Activated T-cell treated with anti-CD3 and anti-CD28 coated beads, Interleukin-2, amount 50 U/mL, for 72 hours (primary cell): ENCODE data around the gene SIGLEC10. TPM values are rescaled to one million over a fixed set of nuclear protein-coding genes. Genes with fewer than 3 reads are reported as not detected.

Source experiments
- ATAC-seq, 2 donors: fragments of 150-1000 bp; cut with Tn5 transposase; replicated peaks in 1 of 2; 2 replicates each; pipeline ENCODE4 v1.10.0; 2021; ENCODE audit warnings: moderate library complexity in 2 of 2, mild to moderate bottlenecking in 1 of 2
- DNase-seq, 2 donors: peaks; one replicate each; pipeline ENCODE4 v3.0.0; 2021 to 2022; ENCODE audit warnings: mixed read lengths in 1 of 2
- H3K27ac Mint-ChIP-seq: one replicate; pipeline ENCODE4 v1.8.0; 2022; ENCODE audit warnings: mild to moderate bottlenecking, moderate library complexity, mixed read lengths
- H3K27me3 Mint-ChIP-seq: one replicate; pipeline ENCODE4 v1.8.0; 2022; ENCODE audit warnings: low read depth, mixed read lengths
- H3K36me3 Mint-ChIP-seq, 2 donors: one replicate each; pipeline ENCODE4 v1.8.0; 2022; ENCODE audit warnings: mixed read lengths in 2 of 2, mild to moderate bottlenecking in 1 of 2; ENCODE audit not compliant: insufficient read depth in 2 of 2
- H3K4me1 Mint-ChIP-seq: one replicate; pipeline ENCODE4 v1.8.0; 2022; ENCODE audit warnings: low read depth, mixed read lengths
- H3K4me3 Mint-ChIP-seq, 2 donors: one replicate each; pipeline ENCODE4 v1.8.0; 2022; ENCODE audit warnings: mild to moderate bottlenecking in 2 of 2, mixed read lengths in 2 of 2, moderate library complexity in 2 of 2
- H3K9me3 Mint-ChIP-seq, 2 donors: one replicate each; pipeline ENCODE4 v1.8.0; 2022; ENCODE audit warnings: mixed read lengths in 2 of 2
- total RNA-seq, 2 donors: library from RNA; stranded (reverse); gene quantifications; one replicate each; pipeline ENCODE4 v1.2.3, GENCODE V29; 2022

The SIGLEC10 gene
- total RNA-seq, 2 donors from 2014 or later: 0.38 to 1.4 TPM

GRCh38 chr19:51365211-51365964 is 52.1 kb downstream of the SIGLEC10 start:
- ATAC-seq: no peak
- H3K27me3 Mint-ChIP-seq: no peaks in the 10 kb centered on the region
- H3K27ac Mint-ChIP-seq: peak overlapping the region; percentile 98
- peaks cover 5 to 9% of the 10 kb centered on the region in 2 donors for H3K36me3 Mint-ChIP-seq
- H3K9me3 Mint-ChIP-seq: no peaks in the 10 kb centered on the region
- peaks cover 68% of the 10 kb centered on the region for H3K4me1 Mint-ChIP-seq
- H3K4me3 Mint-ChIP-seq: peak overlapping the region; percentile 99
- no peak for DNase-seq

GRCh38 chr19:51364200-51365106 is 53.0 kb downstream of the SIGLEC10 start:
- peak overlapping the region; percentile 76 for H3K27ac Mint-ChIP-seq
- H3K4me1 Mint-ChIP-seq: peaks cover 70% of the 10 kb centered on the region
- H3K9me3 Mint-ChIP-seq: no peaks in the 10 kb centered on the region
- H3K4me3 Mint-ChIP-seq: peak overlapping the region; percentile 72 to 73
- no peaks in the 10 kb centered on the region for H3K27me3 Mint-ChIP-seq
- no peak for DNase-seq
- no peak for ATAC-seq
- peaks cover 2 to 7% of the 10 kb centered on the region in 2 donors for H3K36me3 Mint-ChIP-seq

- peaks cover 4 to 6% of the 10 kb centered on the region in 2 donors for H3K36me3 Mint-ChIP-seq
- H3K9me3 Mint-ChIP-seq: no peaks in the 10 kb centered on the region
- H3K4me1 Mint-ChIP-seq: peaks cover 75% of the 10 kb centered on the region
- no peak overlapping the region for H3K4me3 Mint-ChIP-seq
- ATAC-seq (no peak), DNase-seq (no peak)
- no peak overlapping the region for H3K27ac Mint-ChIP-seq
- H3K27me3 Mint-ChIP-seq: no peaks in the 10 kb centered on the region
These were observed 56.2 kb downstream of the SIGLEC10 start for GRCh38 chr19:51361239-51361638.

Other genes with a start within 250 kb of the SIGLEC10 start
- gene CD33, start 192.6 kb downstream of the SIGLEC10 start, total RNA-seq: 1 to 10 TPM; 1.7 to 2.6 TPM
- not detected for gene SIGLECL1, start 166.6 kb downstream of the SIGLEC10 start, total RNA-seq
- 1 to 10 TPM in 1 of 2 donors, under 1 TPM in 1; 0.67 to 1.1 TPM for gene IGLON5, start 106.0 kb downstream of the SIGLEC10 start, total RNA-seq
- gene VSIG10L, start 75.5 kb downstream of the SIGLEC10 start, total RNA-seq: 1 to 10 TPM; 6.4 to 7.6 TPM
- gene ETFB, start 51.3 kb downstream of the SIGLEC10 start, total RNA-seq: 100 to 1,000 TPM; 156 to 160 TPM
- 10 to 100 TPM; 14.0 to 14.9 TPM for gene CLDND2, start 48.6 kb downstream of the SIGLEC10 start, total RNA-seq
- gene NKG7, start 45.0 kb downstream of the SIGLEC10 start, total RNA-seq: 100 to 1,000 TPM; 190 to 261 TPM
- 1 to 10 TPM; 1.0 to 2.0 TPM for gene LIM2, start 29.7 kb downstream of the SIGLEC10 start, total RNA-seq
- gene C19orf84, start 27.1 kb downstream of the SIGLEC10 start, total RNA-seq: under 1 TPM; 0.23 to 0.26 TPM
- gene SIGLEC8, start 40.8 kb upstream of the SIGLEC10 start, total RNA-seq: not detected
- not detected for gene CEACAM18, start 60.9 kb upstream of the SIGLEC10 start, total RNA-seq
- gene SIGLEC12, start 84.2 kb upstream of the SIGLEC10 start, total RNA-seq: 1 to 10 TPM; 1.0 to 1.6 TPM
- gene SIGLEC6, start 114.0 kb upstream of the SIGLEC10 start, total RNA-seq: not detected
- 10 to 100 TPM; 11.1 to 13.3 TPM for gene ZNF175, start 153.6 kb upstream of the SIGLEC10 start, total RNA-seq
- not detected for gene SIGLEC5, start 212.8 kb upstream of the SIGLEC10 start, total RNA-seq
- gene SIGLEC14, start 229.2 kb upstream of the SIGLEC10 start, total RNA-seq: under 1 TPM in 1 of 2 donors, not detected in 1; 0.38 TPM